Trophoblast cell (in vitro differentiated cells and primary cell): Measurements from ENCODE around the gene ADARB1.

Experiments used
- DNase-seq, 2 donors: peaks; one replicate each; pipeline ENCODE4 v3.0.0-alpha.2; 2016
- H2AFZ ChIP-seq: 2 replicates; pipeline ENCODE4 v1.6.1; 2013; ENCODE audit warnings: low read length, moderate library complexity, mild to moderate bottlenecking; ENCODE audit not compliant: insufficient read depth, poor library complexity
- H2AK5ac ChIP-seq: 2 replicates; pipeline ENCODE4 v1.6.1; 2013; ENCODE audit warnings: mild to moderate bottlenecking, low read length
- H2BK120ac ChIP-seq: 2 replicates; pipeline ENCODE4 v1.6.1; 2013; ENCODE audit warnings: low read length, mild to moderate bottlenecking, moderate library complexity; ENCODE audit not compliant: insufficient read depth, poor library complexity
- H2BK12ac ChIP-seq: 2 replicates; pipeline ENCODE4 v1.6.1; 2013; ENCODE audit warnings: mild to moderate bottlenecking, low read length, moderate library complexity
- H2BK5ac ChIP-seq: 2 replicates; pipeline ENCODE4 v1.6.1; 2013; ENCODE audit warnings: low read length, low read depth, moderate library complexity, mild to moderate bottlenecking; ENCODE audit not compliant: poor library complexity
- H3K14ac ChIP-seq: 2 replicates; pipeline ENCODE4 v1.6.1; 2013; ENCODE audit warnings: mild to moderate bottlenecking, low read length
- H3K18ac ChIP-seq: 2 replicates; pipeline ENCODE4 v1.6.1; 2013; ENCODE audit warnings: mild to moderate bottlenecking, low read length
- H3K23ac ChIP-seq: 2 replicates; pipeline ENCODE4 v1.6.1; 2013; ENCODE audit warnings: low read length
- H3K27ac ChIP-seq: 2 replicates; pipeline ENCODE4 v1.5.1; 2013; ENCODE audit warnings: low read depth, mild to moderate bottlenecking, inconsistent platforms, low read length, moderate library complexity
- H3K27me3 ChIP-seq: 2 replicates; pipeline ENCODE4 v1.6.1; 2013; ENCODE audit warnings: inconsistent platforms, mild to moderate bottlenecking, low read length, moderate library complexity; ENCODE audit not compliant: insufficient read depth
- H3K36me3 ChIP-seq, 2 experiments: 1 replicate in 1 of 2; 2 replicates in 1 of 2; pipeline ENCODE4 v1.6.1; 2013; ENCODE audit warnings: low read length in 2 of 2, mild to moderate bottlenecking in 2 of 2, moderate library complexity in 1 of 2; ENCODE audit not compliant: insufficient read depth in 2 of 2, control insufficient read depth in 1 of 2
- H3K4ac ChIP-seq: 2 replicates; pipeline ENCODE4 v1.6.1; 2013; ENCODE audit warnings: low read depth, mild to moderate bottlenecking, low read length, moderate library complexity
- H3K4me1 ChIP-seq, 2 experiments: 1 replicate in 1 of 2; 2 replicates in 1 of 2; pipeline ENCODE4 v1.6.1; 2013; ENCODE audit warnings: low read length in 2 of 2, mild to moderate bottlenecking in 2 of 2, moderate library complexity in 1 of 2; ENCODE audit not compliant: insufficient read depth in 2 of 2, control insufficient read depth in 1 of 2
- H3K4me2 ChIP-seq: 2 replicates; pipeline ENCODE4 v1.6.1; 2013; ENCODE audit warnings: inconsistent platforms, mild to moderate bottlenecking, low read length, moderate library complexity
- H3K4me3 ChIP-seq: 2 replicates; pipeline ENCODE4 v1.5.1; 2013; ENCODE audit warnings: mild to moderate bottlenecking, low read depth, low read length, inconsistent platforms
- H3K79me1 ChIP-seq: one replicate; pipeline ENCODE4 v1.6.1; 2013; ENCODE audit warnings: low read length
- H3K79me2 ChIP-seq: 2 replicates; pipeline ENCODE4 v1.6.1; 2013; ENCODE audit warnings: low read length, mild to moderate bottlenecking; ENCODE audit not compliant: control insufficient read depth, insufficient read depth, poor library complexity
- H3K9ac ChIP-seq: 2 replicates; pipeline ENCODE4 v1.6.1; 2013; ENCODE audit warnings: mild to moderate bottlenecking, low read length
- H3K9me3 ChIP-seq: 2 replicates; pipeline ENCODE4 v1.6.1; 2013; ENCODE audit warnings: low read depth, mild to moderate bottlenecking, control low read depth, inconsistent platforms, low read length; ENCODE audit not compliant: insufficient read depth
- H4K12ac ChIP-seq: 2 replicates; pipeline ENCODE4 v1.6.1; 2013; ENCODE audit warnings: low read depth, mild to moderate bottlenecking, low read length, moderate library complexity
- H4K8ac ChIP-seq: 2 replicates; pipeline ENCODE4 v1.6.1; 2013; ENCODE audit warnings: low read depth, mild to moderate bottlenecking, low read length, moderate library complexity
- H4K91ac ChIP-seq: one replicate; pipeline ENCODE4 v1.6.1; 2013; ENCODE audit warnings: low read depth, mild to moderate bottlenecking, low read length, moderate library complexity
- WGBS: extraction: QIAGEN DNeasy Blood & Tissue Kit; methylation state at CpG from one replicate; pipeline ENCODE4 v1.1.7; 2013; ENCODE audit warnings: missing lambda C conversion rate; ENCODE audit not compliant: insufficient read length, insufficient coverage; ENCODE audit errors: extremely low coverage; 5-methylcytosine and 5-hydroxymethylcytosine counted together

The ADARB1 gene

DNA sequence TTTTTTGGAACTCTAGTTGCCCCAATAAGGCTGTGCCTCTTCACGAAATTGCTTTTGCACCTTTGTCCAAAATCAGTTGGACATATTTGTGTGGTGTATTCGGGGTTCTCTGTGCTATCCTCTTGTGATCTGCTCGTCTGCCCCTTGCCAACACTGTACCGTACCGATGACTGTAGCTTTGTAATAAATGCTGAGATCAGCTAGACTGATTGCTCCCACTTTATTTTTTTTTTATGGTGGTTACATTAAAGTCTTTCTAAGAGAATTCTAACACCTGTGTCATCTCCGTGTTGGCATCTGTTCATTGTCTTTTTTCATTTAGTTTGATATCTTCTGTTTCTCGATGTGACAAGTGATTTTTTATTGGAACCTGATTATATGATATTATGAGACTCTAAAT, 94.1 kb downstream of the ADARB1 start:
- Histone ChIP-seq H3K23ac (no peak overlapping the region), H2BK120ac (no peak overlapping the region), H3K4ac (no peak overlapping the region), H4K91ac (no peak overlapping the region), H3K27me3 (no peaks in the 10 kb centered on the region), H3K4me2 (no peak overlapping the region), H4K12ac (no peak overlapping the region), H3K4me1 (no peaks in the 10 kb centered on the region), H2AK5ac (no peak overlapping the region), H3K9ac (no peak overlapping the region), H3K14ac (no peak overlapping the region), H3K36me3 (peaks cover 0 to 5% of the 10 kb centered on the region in 2 experiments), H2BK12ac (no peak overlapping the region), H3K4me3 (no peak overlapping the region), H3K18ac (no peak overlapping the region), H2BK5ac (no peak overlapping the region), H3K9me3 (no peaks in the 10 kb centered on the region), H4K8ac (no peak overlapping the region), H3K79me2 (no peaks in the 10 kb centered on the region), H2AFZ (no peak overlapping the region), H3K79me1 (no peaks in the 10 kb centered on the region), H3K27ac (no peak overlapping the region)
- WGBS = no CpG with 5 or more reads among the region's 7 CpGs
- no peak for DNase-seq

DNA sequence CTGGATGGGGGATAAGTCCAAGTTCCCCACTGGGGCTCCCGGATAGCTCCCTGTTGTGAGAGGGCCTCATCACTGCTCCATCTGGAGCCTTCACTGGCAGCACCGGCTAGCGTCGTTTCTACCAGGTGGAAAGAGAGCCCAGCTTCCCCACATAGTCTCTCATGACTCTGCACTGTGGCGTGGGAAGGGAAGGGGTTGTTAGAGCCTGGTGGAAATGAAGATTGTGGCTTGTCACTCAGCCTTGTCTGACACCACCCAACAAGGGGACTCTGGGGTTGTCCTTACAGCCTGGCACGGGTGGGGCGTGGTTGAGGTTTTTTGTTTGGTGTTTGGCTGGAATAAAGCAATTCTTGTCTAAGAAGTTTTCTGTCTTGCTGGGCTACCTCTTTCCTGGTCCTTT, 94.6 kb downstream of the ADARB1 start:
- no peak overlapping the region for H2AK5ac ChIP-seq
- no peak overlapping the region for H3K4me3 ChIP-seq
- H3K4me2 ChIP-seq = no peak overlapping the region
- no peak overlapping the region for H3K27ac ChIP-seq
- H3K18ac ChIP-seq = no peak overlapping the region
- no peak overlapping the region for H4K12ac ChIP-seq
- no peak overlapping the region for H3K23ac ChIP-seq
- H3K79me2 ChIP-seq = no peaks in the 10 kb centered on the region
- H3K14ac ChIP-seq = no peak overlapping the region
- H3K36me3 ChIP-seq = peaks cover 0 to 5% of the 10 kb centered on the region in 2 experiments
- no peak overlapping the region for H2BK120ac ChIP-seq
- no peak overlapping the region for H3K4ac ChIP-seq
- no peaks in the 10 kb centered on the region for H3K79me1 ChIP-seq
- no peak overlapping the region for H4K91ac ChIP-seq
- H3K27me3 ChIP-seq = no peaks in the 10 kb centered on the region
- no peak overlapping the region for H2BK5ac ChIP-seq
- H3K4me1 ChIP-seq = no peaks in the 10 kb centered on the region
- H3K9me3 ChIP-seq = no peaks in the 10 kb centered on the region
- H2AFZ ChIP-seq = no peak overlapping the region
- WGBS = no CpG with 5 or more reads among the region's 7 CpGs
- DNase-seq = no peak
- no peak overlapping the region for H3K9ac ChIP-seq
- H4K8ac ChIP-seq = no peak overlapping the region
- no peak overlapping the region for H2BK12ac ChIP-seq

DNA sequence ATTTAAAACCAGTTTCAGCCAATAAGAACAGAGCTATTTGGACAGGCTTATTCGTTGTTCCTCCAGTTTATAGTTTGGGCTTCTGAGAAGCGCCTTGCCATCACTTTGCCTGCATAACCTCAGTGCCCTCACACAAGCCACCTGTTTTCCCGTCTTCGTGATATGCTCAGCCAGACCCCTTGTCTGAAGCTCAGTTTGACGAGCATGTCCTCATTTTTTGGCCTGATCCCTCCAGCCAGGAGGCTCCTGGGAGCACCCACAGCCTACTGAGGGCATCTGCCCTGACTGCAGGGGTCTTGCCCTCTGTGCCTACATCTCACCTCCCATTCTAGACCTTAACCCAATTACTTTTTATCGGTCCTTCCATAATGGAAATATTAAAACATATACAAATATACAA, 95.3 kb downstream of the ADARB1 start:
- no peak for DNase-seq
- Histone ChIP-seq H3K23ac (no peak overlapping the region), H2AK5ac (no peak overlapping the region), H2AFZ (no peak overlapping the region), H2BK120ac (no peak overlapping the region), H4K91ac (no peak overlapping the region), H3K27me3 (no peaks in the 10 kb centered on the region), H3K4me2 (no peak overlapping the region), H3K79me1 (no peaks in the 10 kb centered on the region), H3K4me1 (no peaks in the 10 kb centered on the region), H3K18ac (no peak overlapping the region), H2BK5ac (no peak overlapping the region), H3K36me3 (peaks cover 0 to 5% of the 10 kb centered on the region in 2 experiments), H3K4me3 (no peak overlapping the region), H4K8ac (no peak overlapping the region), H3K9ac (no peak overlapping the region), H3K9me3 (no peaks in the 10 kb centered on the region), H3K14ac (no peak overlapping the region), H3K27ac (no peak overlapping the region), H3K4ac (no peak overlapping the region), H2BK12ac (no peak overlapping the region), H3K79me2 (no peaks in the 10 kb centered on the region), H4K12ac (no peak overlapping the region)
- WGBS = no CpG with 5 or more reads among the region's 6 CpGs

DNA sequence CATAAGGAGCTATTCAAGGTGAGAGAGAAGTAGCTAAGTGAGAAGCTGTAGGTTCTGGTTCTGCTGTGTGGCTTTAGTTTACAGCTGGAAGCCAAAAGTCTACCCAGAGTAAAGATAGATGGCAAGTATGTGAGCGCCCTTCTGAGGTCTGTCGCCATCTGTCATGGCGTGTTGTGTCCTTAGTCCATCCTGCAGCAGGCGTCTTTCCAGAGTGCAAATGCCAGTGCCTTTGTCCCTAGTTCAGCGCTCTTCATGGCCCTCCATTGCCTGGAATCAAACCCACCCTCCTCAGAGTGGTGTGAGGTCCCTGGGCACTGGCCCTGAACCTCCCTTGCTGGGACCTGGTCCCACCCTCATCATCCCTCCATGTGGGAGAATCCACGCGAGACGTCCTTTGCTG, 96.6 kb downstream of the ADARB1 start:
- Histone ChIP-seq H3K4me2 (no peak overlapping the region), H4K8ac (no peak overlapping the region), H3K18ac (no peak overlapping the region), H3K27ac (no peak overlapping the region), H3K4me1 (no peaks in the 10 kb centered on the region), H3K14ac (no peak overlapping the region), H3K79me1 (no peaks in the 10 kb centered on the region), H3K23ac (no peak overlapping the region), H2BK12ac (no peak overlapping the region), H3K4ac (no peak overlapping the region), H2AK5ac (no peak overlapping the region), H3K27me3 (no peaks in the 10 kb centered on the region), H3K9ac (no peak overlapping the region), H2AFZ (no peak overlapping the region), H3K9me3 (no peaks in the 10 kb centered on the region), H3K4me3 (no peak overlapping the region), H2BK120ac (no peak overlapping the region), H2BK5ac (no peak overlapping the region), H4K12ac (no peak overlapping the region), H3K36me3 (peaks cover 1 to 9% of the 10 kb centered on the region in 2 experiments), H4K91ac (no peak overlapping the region), H3K79me2 (no peaks in the 10 kb centered on the region)
- no peak for DNase-seq
- no CpG with 5 or more reads among the region's 8 CpGs for WGBS
